Activated T-cell treated with anti-CD3 and anti-CD28 coated beads, Interleukin-2, amount 50 U/mL, for 72 hours (primary cell): ENCODE results near the gene ANKHD1. TPM values are rescaled to one million over a fixed set of nuclear protein-coding genes. Genes with fewer than 3 reads are reported as not detected.

Experiments
- total RNA-seq, 2 donors: library from RNA; stranded (reverse); gene quantifications; one replicate each; pipeline ENCODE4 v1.2.3, GENCODE V29; 2022

ANKHD1 gene
- total RNA-seq, 2 donors from 2014 or later, result 122 to 140 TPM

Other genes starting within 250 kb of the ANKHD1 start
- 10 to 100 TPM; 15.3 to 18.9 TPM for gene CYSTM1, start 226.6 kb upstream of the ANKHD1 start, total RNA-seq
- 10 to 100 TPM; 56.3 to 57.9 TPM for gene PFDN1, start 98.7 kb upstream of the ANKHD1 start, total RNA-seq
- gene HBEGF, start 55.2 kb upstream of the ANKHD1 start, total RNA-seq, result 10 to 100 TPM in 1 of 2 donors, 1 to 10 TPM in 1; 9.6 to 13.6 TPM
- gene SLC4A9, start 41.6 kb upstream of the ANKHD1 start, total RNA-seq, result under 1 TPM; 0.07 to 0.56 TPM
- 10 to 100 TPM; 14.4 to 16.8 TPM for gene EIF4EBP3, start 145.8 kb downstream of the ANKHD1 start, total RNA-seq
- gene SRA1, start 155.6 kb downstream of the ANKHD1 start, total RNA-seq, result 10 to 100 TPM; 50.8 to 61.1 TPM
- 10 to 100 TPM; 33.8 to 38.2 TPM for gene APBB3, start 162.8 kb downstream of the ANKHD1 start, total RNA-seq
- gene SLC35A4, start 163.0 kb downstream of the ANKHD1 start, total RNA-seq, result 10 to 100 TPM; 52.7 to 69.3 TPM
- gene CD14, start 231.3 kb downstream of the ANKHD1 start, total RNA-seq, result under 1 TPM in 1 of 2 donors, not detected in 1; 0.41 TPM
- gene TMCO6, start 237.6 kb downstream of the ANKHD1 start, total RNA-seq, result 10 to 100 TPM; 31.8 to 35.0 TPM
- 10 to 100 TPM; 43.3 to 51.6 TPM for gene NDUFA2, start 245.8 kb downstream of the ANKHD1 start, total RNA-seq
- 100 to 1,000 TPM; 121 to 129 TPM for gene IK, start 246.0 kb downstream of the ANKHD1 start, total RNA-seq